Activated gamma-delta T cell (primary cell): ENCODE data around the gene MTG1.
"Not testable (repeated sequence)": the region's sequence is repeated elsewhere in the genome, so short reads cannot be mapped to it uniquely, and the experiment has no call there.

Experiments
- DNase-seq: peaks from one replicate; lab custom pipeline; 2025; lab: John Stamatoyannopoulos, UW

The MTG1 gene

DNA sequence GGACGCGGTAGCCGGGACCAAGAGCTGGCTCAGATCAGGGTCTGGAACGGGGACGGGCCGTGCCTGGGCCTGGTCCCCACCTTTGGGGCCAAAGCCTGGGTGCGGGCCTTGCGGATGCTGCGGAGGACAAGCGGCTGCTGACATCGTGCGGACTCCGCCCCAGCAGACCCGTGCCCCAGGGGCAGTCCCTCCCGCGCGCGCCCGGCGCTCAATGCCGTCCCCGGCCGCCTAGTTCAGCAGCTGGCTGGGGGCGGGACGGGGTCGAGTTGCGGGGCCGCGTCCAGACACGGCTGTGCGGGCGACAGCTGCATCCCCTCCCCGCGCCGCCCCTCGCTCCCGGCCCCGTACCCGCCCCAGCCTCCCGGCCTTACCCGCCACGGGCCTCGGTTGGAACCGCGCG lies 30.1 kb downstream of the MTG1 start:
- not testable (repeated sequence) for DNase-seq

DNA sequence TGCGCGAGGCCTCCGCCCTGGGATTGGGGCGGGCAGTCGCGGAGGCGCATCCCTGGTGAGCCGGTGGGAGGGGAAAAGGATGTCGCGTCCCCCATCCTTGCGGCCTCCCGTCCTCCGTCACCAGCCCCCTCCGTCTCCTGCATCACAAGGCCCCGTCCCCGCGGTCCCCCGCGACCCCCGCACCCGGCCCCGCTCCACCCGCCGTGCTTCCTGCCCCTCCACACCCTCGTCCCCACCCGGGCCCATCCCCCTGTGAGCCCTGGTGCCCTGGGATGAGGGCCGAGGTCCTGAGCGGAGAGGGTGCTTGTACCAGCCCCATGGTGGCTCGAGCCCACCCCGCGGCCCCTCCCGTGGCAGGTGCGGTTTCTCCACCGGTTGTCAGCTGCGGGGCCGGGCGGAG lies 30.6 kb downstream of the MTG1 start, which contains the start of gene SPRN:
SPRN (minus strand) TSS at position 25 of the 400 bp plus-strand sequence. CDS start 944 bp downstream, outside the sequence.
- DNase-seq, result not testable (repeated sequence)

- not testable (repeated sequence) for DNase-seq
These were observed 35.6 kb downstream of the MTG1 start for GRCh38 chr10:133429571-133429970.

DNA sequence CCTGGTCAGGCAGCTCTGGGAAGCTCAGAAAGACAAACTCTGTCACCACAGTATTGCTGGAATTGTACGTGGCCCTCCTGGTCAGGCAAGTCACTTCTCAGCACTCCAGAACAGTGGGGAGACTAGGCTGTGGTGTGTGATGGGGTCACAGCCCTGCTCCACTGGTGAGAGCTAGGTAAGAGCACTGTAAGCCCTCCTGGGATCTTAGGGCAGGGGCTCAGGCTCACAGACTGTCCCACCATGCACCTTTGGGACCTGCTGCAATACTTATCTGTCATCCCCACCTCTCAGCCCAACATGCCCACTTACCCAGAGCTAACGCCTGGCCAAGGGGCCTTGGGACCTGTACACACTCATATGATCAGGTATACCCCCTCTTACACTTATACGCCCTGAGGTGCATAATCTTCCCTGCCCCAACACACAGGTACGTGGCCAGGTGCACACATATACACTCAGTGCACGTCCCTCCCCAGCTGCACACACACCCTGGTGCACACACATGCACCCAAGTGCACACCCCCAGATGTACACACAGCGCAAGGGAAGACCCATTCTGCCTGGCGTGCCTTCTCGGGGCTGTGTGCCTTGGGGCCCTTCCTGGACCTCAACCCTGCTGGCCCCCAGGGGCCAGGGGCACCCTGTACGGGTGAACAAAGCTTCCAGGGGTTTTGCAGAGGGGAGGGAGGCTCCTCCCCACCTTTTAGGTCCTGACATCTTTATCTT lies 38.1 kb downstream of the MTG1 start:
- DNase-seq, result not testable (repeated sequence)

DNA sequence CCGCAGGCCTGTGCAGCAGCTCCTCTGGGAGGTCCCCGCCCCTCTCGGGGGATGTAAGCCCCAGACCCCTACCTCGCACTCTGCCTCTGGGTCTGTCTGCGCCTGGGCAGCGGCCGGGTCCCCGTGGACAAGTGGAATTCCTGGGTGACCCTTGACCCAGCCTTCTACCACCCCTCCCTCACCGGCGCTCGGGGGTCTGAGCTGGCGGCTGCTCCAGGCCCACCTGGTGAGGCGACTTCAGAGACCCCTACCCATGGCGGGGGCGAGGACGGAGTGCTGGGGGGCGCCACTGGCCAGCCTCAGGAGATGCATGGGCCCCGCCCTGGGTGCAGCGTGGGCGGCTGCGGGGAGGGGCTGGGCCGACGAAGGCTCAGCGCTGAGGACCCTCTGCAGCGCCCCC lies 38.8 kb downstream of the MTG1 start:
- DNase-seq, result not testable (repeated sequence)

DNA sequence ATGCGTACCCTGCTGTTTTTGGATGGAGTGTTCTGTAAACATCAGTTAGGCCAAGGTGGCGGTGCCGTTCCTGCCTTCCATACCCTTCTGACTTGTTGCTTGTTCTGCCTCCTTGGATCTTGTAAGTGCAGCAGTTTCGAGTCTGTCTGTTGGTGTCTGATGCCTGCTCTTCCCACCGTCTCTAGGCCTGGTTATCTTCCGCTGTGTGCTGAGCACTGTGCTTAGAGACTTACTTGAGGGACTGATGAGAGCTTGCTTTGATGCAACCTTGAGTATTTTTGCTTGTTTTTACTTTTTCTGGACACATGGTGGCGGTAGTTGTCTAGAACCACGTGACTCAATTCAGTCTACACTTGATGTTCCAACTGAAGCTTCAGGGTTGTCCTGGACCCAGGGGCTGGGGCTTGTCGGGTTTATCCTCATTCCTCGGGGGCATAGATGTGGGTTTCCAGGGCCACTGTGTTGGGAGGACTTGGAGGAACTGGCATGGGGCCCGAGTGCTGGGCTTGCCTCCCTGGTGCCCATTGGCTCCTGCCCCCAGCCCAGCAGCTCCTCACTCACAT lies 44.8 kb downstream of the MTG1 start:
- DNase-seq, result no peak

DNA sequence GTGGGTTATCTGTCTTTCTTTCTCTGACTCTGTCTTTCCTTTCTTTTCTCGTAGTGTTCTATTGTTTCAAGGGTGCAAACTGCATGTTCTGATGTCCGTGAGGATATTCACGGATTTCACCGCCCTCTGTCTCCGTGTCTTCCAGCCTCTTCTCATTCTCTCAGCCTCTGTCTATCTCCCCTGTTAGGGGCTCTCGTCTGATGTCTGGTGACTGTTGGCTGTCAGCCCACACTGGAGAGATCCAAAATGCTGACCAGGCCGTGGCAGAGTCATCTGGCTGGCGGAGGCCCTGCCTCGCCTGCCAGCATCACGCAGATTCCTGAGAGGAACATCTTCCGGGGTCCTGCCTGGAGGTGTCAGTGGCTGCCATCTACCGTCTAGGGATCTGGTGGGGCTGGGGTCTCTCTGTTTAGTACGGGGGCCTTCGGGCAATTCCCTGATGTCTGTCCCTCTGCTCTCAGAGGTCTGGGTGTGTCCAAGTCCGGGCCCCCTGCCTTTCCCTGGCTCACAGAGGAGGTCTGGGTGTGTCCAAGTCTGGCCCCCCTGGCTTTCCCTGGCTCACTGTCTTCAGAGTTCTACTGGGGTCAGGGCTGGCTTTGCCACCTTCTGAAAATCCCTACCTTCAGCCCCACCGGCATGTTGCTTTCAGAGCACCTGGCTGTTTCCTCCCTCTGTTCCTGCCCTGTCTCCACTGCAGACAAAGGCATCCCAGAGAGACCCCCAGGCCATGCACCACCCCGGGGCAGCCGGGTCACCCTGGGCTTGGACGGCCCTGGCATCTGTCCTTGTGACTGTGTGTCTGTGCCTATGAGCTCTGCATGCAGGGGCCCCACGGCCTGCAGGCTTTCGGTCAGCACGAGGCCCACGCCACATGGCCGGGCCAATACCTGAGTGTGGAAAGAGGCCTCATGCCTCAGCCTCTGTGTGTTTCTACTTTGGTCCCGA lies 45.8 kb downstream of the MTG1 start:
- no peak for DNase-seq

GRCh38 chr10:133440633-133441285 lies 46.8 kb downstream of the MTG1 start:
- no peak for DNase-seq

DNA sequence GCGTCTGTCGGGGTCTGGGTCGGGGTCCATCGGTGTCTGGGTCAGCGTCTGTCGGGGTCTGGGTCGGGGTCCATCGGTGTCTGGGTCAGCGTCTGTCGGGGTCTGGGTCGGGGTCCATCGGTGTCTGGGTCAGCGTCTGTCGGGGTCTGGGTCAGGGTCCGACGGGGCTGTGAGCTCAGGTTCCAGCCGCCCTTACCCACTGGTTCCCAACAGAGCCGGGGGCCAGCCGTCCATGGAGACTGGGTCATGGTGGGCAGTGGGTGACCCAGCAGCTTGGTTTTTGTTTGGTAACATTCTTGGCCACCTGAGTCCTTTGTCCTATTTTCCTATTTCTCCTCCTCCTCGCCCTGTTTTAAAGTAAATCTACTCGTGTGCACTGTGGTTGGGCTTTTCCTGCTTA lies 47.4 kb downstream of the MTG1 start:
- not testable (repeated sequence) for DNase-seq

GRCh38 chr10:133441780-133442179 lies 47.8 kb downstream of the MTG1 start:
- no peak for DNase-seq

DNA sequence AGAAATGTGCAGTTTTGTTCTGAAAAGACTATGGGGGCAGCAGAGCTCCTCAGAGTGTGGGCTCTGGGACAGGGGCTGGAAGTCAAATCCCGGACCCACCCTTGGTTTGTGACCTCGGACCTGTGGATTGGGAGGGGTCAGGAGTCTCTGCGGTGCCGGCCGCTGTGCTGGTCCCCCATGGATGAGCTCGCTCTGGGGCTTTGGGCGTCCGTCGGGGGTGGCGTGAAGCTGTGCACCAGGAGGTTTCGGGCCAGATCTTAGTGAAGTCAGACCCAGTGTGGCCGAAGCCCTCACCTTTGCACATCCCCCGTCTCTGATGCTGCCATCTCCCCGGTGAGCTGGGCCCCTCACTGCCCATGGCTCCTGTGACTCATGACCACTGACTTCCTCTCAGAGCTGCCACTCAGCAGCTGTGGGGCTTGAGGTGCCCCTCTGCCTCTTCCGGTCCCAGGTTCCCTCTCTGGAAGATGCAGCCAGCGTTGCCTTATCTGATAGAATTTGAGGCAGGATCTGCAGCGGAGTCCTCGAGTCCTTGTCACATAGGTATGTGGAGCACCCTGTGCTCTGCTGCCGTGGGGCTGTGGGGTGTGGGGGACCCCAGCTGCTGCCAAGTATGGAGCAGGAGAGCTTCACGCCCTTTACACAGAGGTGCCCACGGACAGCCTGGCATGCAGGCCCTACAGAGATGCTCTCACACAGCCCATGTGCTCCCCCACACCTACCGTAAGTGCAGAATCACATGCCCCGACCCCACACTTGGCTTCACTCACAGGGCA lies 48.4 kb downstream of the MTG1 start:
- no peak for DNase-seq

- DNase-seq, result no peak
These were observed 49.3 kb downstream of the MTG1 start for GRCh38 chr10:133442967-133443924.

DNA sequence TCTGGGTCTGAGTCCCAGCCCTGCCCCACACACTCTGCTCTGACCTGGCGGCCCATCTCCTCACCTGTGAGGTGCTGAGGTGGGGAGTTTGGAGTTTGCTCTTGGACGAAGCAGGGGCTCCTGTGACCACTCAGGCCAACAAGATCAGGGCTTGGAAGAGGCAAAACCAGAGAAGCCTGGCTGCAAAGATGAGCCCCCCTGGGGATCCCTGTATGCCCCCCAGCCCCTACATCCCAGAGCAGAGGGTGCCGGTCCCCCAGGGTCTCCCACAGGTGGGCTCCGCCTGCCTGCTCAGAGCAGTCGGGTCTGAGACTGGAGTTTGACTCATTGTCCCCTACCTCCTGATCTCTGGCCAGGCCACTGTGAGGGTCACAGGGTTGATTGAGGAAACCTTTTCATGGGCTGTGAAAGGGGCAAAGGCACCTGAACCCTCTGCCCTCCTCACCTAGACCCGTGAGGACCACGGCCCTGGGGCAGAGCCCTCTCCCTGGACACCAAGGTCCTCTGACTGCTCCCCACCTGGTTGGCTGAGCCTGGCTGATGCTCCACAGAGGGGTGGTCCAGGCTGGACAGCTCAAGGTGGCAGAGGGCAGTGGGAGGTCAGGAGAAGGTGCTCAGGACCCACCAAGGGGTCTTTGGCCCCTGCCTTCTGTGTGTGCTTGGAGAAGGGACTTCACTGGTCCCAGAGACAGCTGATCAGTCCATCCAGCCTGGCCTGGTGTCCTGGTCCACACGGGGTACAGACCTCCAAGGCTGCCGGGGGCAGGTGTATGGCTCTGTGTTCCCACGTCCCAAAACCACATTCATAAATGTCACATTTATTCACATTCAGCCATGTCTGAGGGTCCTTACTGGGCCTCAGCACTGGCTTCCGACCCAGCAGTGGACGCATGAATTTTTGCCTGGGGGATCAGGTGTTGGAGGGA lies 50.6 kb downstream of the MTG1 start:
- no peak for DNase-seq

GRCh38 chr10:133445268-133445732 lies 51.3 kb downstream of the MTG1 start:
- DNase-seq, result no peak

GRCh38 chr10:133445751-133446708 lies 52.1 kb downstream of the MTG1 start:
- no peak for DNase-seq

DNA sequence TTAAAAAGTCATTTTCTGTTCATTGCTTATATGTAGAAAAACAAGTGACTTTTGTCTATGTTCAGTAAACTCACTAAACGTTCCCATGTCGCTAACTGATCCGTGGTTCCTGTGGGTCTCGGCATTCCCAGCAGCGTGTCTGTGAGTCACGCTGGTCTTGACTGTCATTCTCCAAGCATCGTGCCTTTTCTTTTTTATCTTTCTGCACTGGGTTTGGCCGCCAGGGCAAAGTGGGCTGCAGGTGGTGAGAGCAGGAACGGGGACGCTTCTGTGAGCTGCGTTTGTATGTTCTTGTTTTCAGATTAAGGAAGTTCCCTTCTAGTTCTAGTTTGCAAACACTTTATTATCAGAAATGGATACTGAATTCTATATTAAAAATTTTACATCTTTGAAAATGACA lies 53.0 kb downstream of the MTG1 start:
- no peak for DNase-seq

DNA sequence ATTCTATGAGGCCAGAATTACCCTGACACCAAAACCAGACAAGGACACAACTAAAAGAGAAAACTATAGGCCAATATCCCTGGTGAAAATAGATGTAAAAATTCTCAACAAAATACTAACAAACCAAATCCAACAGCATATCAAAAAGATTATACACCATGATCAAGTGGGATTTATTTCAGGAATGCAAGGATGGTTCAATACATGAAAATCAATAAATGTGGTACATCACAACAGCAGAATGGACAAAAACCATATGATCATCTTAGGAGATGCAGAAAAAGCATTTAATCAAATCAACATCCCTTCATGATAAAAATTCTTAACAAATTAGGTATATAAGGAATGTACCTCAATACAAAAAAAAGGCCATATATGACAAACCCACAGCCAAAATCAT lies 54.2 kb downstream of the MTG1 start:
- no peak for DNase-seq

- no peak for DNase-seq
These were observed 57.4 kb downstream of the MTG1 start for GRCh38 chr10:133451346-133451745.
